Erythroblast (primary cell): ENCODE data around the gene KPNA4.

Source experiments
- GATA1 ChIP-seq: IDR thresholded peaks from 2 replicates; pipeline ENCODE4 v1.6.1; 2011; ENCODE audit warnings: low read depth, mild to moderate bottlenecking, control low read depth, low read length, moderate library complexity
- POLR2A ChIP-seq: IDR thresholded peaks from 2 replicates; pipeline ENCODE4 v1.6.1; 2011; ENCODE audit warnings: mild to moderate bottlenecking, low read length

GRCh38 chr3:160450846-160451245, 114.5 kb downstream of the KPNA4 start:
- TF ChIP-seq POLR2A (no peak), GATA1 (no peak)
